HepG2 (cell line): ENCODE results near the gene KTN1. TPM values are rescaled to one million over a fixed set of nuclear protein-coding genes. Genes with fewer than 3 reads are reported as not detected.

Experiments used
- ATF7 ChIP-seq, 2 experiments: fragments of 450-650 bp in 1 of 2; sonication (generic) in 1 of 2; formaldehyde crosslinking in 1 of 2; IDR thresholded peaks; 2 replicates each; pipeline versions ENCODE4 v1.4.0 to v1.6.1; 2016 to 2020; ENCODE audit warnings: antibody characterized with exemption in 1 of 2, mild to moderate bottlenecking in 1 of 2, missing genetic modification reagents in 1 of 2
- CHD4 ChIP-seq: fragments of 200-600 bp; sonication (generic); IDR thresholded peaks from 2 replicates; pipeline ENCODE4 v1.7.0; 2017; ENCODE audit warnings: mild to moderate bottlenecking, low read length, borderline replicate concordance
- GLI4 ChIP-seq: sonication (generic); formaldehyde crosslinking; IDR thresholded peaks from 2 replicates; pipeline ENCODE4 v1.5.1; 2020; ENCODE audit warnings: missing genetic modification reagents, mild to moderate bottlenecking, moderate library complexity, borderline replicate concordance
- KLF6 ChIP-seq: IDR thresholded peaks from 2 replicates; pipeline ENCODE4 v1.8.0; 2016; ENCODE audit warnings: missing biosample characterization, missing genetic modification reagents
- MAFG ChIP-seq: sonication (generic); formaldehyde crosslinking; IDR thresholded peaks from 2 replicates; pipeline ENCODE4 v1.5.1; 2020; ENCODE audit warnings: mild to moderate bottlenecking, missing genetic modification reagents
- MXI1 ChIP-seq: IDR thresholded peaks from 3 replicates; pipeline ENCODE4 v1.6.1; 2012; ENCODE audit warnings: low read depth, low read length, inconsistent platforms, borderline replicate concordance
- NFATC3 ChIP-seq: sonication (generic); formaldehyde crosslinking; IDR thresholded peaks from 2 replicates; pipeline ENCODE4 v1.5.1; 2020; ENCODE audit warnings: mild to moderate bottlenecking, missing genetic modification reagents
- PHF5A ChIP-seq: IDR thresholded peaks from one replicate; pipeline ENCODE4 v1.6.1; 2018; ENCODE audit warnings: low read depth, missing genetic modification reagents; ENCODE audit not compliant: unreplicated experiment
- PHF8 ChIP-seq: sonication (generic); formaldehyde crosslinking; IDR thresholded peaks from 2 replicates; pipeline ENCODE4 v1.5.0; 2020; ENCODE audit warnings: missing genetic modification reagents
- RBM22 ChIP-seq: fragments of 200-400 bp; formaldehyde crosslinking; optimal IDR thresholded peaks from 2 replicates; pipeline ENCODE3; 2017; ENCODE audit warnings: mild to moderate bottlenecking, low read length, moderate library complexity
- RXRA ChIP-seq: sonication (generic); formaldehyde crosslinking; IDR thresholded peaks from 2 replicates; pipeline ENCODE4 v1.5.1; 2020; ENCODE audit warnings: missing genetic modification reagents
- TBP ChIP-seq: sonication (generic); formaldehyde crosslinking; IDR thresholded peaks from 2 replicates; pipeline ENCODE4 v1.5.0; 2020; ENCODE audit warnings: missing genetic modification reagents
- TSC22D2 ChIP-seq: sonication (generic); formaldehyde crosslinking; IDR thresholded peaks from 2 replicates; pipeline ENCODE4 v1.5.1; 2020; ENCODE audit warnings: missing genetic modification reagents, mild to moderate bottlenecking, borderline replicate concordance
- ZMAT3 ChIP-seq: sonication (generic); formaldehyde crosslinking; conservative IDR thresholded peaks from 2 replicates; pipeline ENCODE4 v1.7.0; 2021; ENCODE audit warnings: missing genetic modification reagents
- ZNF160 ChIP-seq: sonication (generic); formaldehyde crosslinking; IDR thresholded peaks from 2 replicates; pipeline ENCODE4 v1.8.0; 2022; ENCODE audit warnings: mild to moderate bottlenecking, inconsistent platforms, missing genetic modification reagents
- ZNF329 ChIP-seq: sonication (generic); formaldehyde crosslinking; IDR thresholded peaks from 2 replicates; pipeline ENCODE4 v1.9.0; 2021; ENCODE audit warnings: low read depth, mild to moderate bottlenecking, missing genetic modification reagents
- ZNF660 ChIP-seq: sonication (generic); formaldehyde crosslinking; IDR thresholded peaks from 2 replicates; pipeline ENCODE4 v1.5.1; 2020; ENCODE audit warnings: mild to moderate bottlenecking, low read depth, missing genetic modification reagents, borderline replicate concordance
- ZNF790 ChIP-seq: sonication (generic); formaldehyde crosslinking; IDR thresholded peaks from 2 replicates; pipeline ENCODE4 v1.8.0; 2022; ENCODE audit warnings: missing genetic modification reagents, mild to moderate bottlenecking, borderline replicate concordance
- ZNF841 ChIP-seq: sonication (generic); formaldehyde crosslinking; IDR thresholded peaks from 2 replicates; pipeline ENCODE4 v1.8.1; 2023; ENCODE audit warnings: missing genetic modification reagents, borderline replicate concordance
- polyA plus RNA-seq, 8 experiments: library from polyadenylated mRNA; depleted of rRNA in 3 of 8; stranded (reverse) in 7 of 8; unstranded in 1 of 8; fragments of >200 nt; fragmentation: Illumina TruSeq in 4 of 8; extraction: Trizol in 4 of 8; gene quantifications; 2 replicates each; pipeline versions ENCODE4 v1.2.1 to v1.2.3, GENCODE V29; 2011 to 2016; ENCODE audit warnings: low read depth in 4 of 8, missing spikeins in 1 of 8, mixed read lengths in 1 of 8; ENCODE audit not compliant: insufficient read depth in 1 of 8
- total RNA-seq, 5 experiments: library from RNA; depleted of rRNA; stranded (reverse); fragments of >200 nt; fragmentation: Illumina TruSeq; extraction: Trizol; gene quantifications; 2 replicates each; pipeline ENCODE4 v1.2.3, GENCODE V29; 2016; ENCODE audit warnings: low read depth in 1 of 5
- TF ChIP-seq, protein P1 (sequence below): sonication (generic); formaldehyde crosslinking; IDR thresholded peaks from 2 replicates; pipeline ENCODE4 v1.9.0; 2022; ENCODE audit warnings: low read depth, missing genetic modification reagents
- TF ChIP-seq, protein P2 (sequence below): IDR thresholded peaks from 2 replicates; pipeline ENCODE4 v1.6.1; 2012; ENCODE audit warnings: inconsistent platforms
- TF ChIP-seq, protein P3 (sequence below): sonication (generic); formaldehyde crosslinking; IDR thresholded peaks from 2 replicates; pipeline ENCODE4 v1.5.1; 2020; ENCODE audit warnings: mild to moderate bottlenecking, missing genetic modification reagents, borderline replicate concordance
- TF ChIP-seq, protein P4 (sequence below): sonication (generic); formaldehyde crosslinking; IDR thresholded peaks from 2 replicates; pipeline ENCODE4 v1.4.0; 2020; ENCODE audit warnings: missing genetic modification reagents, borderline replicate concordance

The KTN1 gene
- total and polyA plus RNA-seq, 2 of the 13 experiments (the other 11 are each of a cell fraction or from before 2014, with no cell fraction given): 60.6 to 169 TPM

DNA sequence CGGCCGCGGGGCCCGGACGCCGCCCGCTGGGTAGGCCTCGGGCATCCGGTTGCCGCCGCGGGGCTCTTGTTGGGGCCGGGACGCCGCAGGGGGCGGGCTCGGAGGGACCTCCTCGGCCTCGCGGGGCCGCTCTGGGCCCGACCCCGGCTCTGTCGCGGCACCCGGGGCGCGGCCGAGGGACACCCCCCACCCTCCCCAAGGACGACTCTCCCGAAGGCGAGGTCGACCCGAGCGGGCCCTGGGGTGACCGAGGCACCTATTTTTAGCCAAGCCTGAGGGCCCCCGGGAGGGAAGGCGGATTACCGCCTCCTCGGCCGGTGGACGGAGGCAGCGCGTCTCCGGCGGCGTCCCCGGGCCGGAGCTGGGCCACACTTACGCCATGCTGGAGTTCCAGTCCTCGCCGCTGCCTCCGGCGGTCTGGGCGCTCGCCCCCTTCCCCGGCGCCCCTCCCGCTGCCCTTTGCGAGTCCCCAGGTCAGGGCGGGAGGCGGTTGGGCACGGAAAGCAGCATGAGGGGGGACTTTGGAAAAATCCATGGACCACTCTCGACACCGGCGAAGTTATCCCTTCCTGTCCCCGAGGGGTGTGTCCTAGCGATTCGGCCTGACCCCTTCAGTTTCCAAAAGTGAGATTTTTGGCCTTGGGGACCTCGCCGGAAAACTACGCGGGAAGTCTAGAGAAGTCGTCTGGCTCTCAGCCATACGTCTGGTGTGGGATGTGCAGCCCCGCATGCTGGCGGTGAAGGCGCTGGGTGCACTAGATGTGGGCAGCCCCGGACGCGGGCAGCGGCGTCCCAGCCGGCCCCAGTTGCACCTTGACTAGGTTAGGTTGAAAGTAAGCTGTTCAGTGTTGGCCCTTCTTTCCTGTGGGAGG is 699 bp downstream of the KTN1 start (continued):
- TF ChIP-seq, protein P1, sequence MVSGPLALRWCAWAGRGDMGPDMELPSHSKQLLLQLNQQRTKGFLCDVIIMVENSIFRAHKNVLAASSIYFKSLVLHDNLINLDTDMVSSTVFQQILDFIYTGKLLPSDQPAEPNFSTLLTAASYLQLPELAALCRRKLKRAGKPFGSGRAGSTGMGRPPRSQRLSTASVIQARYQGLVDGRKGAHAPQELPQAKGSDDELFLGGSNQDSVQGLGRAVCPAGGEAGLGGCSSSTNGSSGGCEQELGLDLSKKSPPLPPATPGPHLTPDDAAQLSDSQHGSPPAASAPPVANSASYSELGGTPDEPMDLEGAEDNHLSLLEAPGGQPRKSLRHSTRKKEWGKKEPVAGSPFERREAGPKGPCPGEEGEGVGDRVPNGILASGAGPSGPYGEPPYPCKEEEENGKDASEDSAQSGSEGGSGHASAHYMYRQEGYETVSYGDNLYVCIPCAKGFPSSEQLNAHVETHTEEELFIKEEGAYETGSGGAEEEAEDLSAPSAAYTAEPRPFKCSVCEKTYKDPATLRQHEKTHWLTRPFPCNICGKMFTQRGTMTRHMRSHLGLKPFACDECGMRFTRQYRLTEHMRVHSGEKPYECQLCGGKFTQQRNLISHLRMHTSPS (CRISPR knock-in tag): no peak
- peak; percentile 24; the same call in 1 of the 2 replicates for TF ChIP-seq RXRA
- no peak for TF ChIP-seq ZMAT3
- peak; percentile 73 for TF ChIP-seq PHF8 (CRISPR knock-in tag)
- TF ChIP-seq MXI1: 0 out of 3 replicates have a peak, but pooled peaks have one; percentile 0
- TF ChIP-seq ZNF160: no peak
- no peak for TF ChIP-seq ZNF660
- TF ChIP-seq GLI4 (CRISPR knock-in tag): peak; percentile 62; the same call in 1 of the 2 replicates
- TF ChIP-seq PHF5A (CRISPR knock-in tag): no peak
- TF ChIP-seq, protein P2, sequence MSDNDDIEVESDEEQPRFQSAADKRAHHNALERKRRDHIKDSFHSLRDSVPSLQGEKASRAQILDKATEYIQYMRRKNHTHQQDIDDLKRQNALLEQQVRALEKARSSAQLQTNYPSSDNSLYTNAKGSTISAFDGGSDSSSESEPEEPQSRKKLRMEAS: peak; percentile 20; the same call in 1 of the 2 replicates
- TF ChIP-seq TBP (CRISPR knock-in tag): no peak
- TF ChIP-seq RBM22: no peak
- 0 out of 2 replicates have a peak, but pooled peaks have one; percentile 48 for TF ChIP-seq NFATC3 (CRISPR knock-in tag)
- 0 out of 2 replicates have a peak, but pooled peaks have one; percentile 44 for TF ChIP-seq MAFG (CRISPR knock-in tag)
- no peak for TF ChIP-seq ZNF329 (CRISPR knock-in tag)
- TF ChIP-seq ZNF790 (CRISPR knock-in tag): 0 out of 2 replicates have a peak, but pooled peaks have one; percentile 25
- TF ChIP-seq KLF6: peak; percentile 45; the same call in 1 of the 2 replicates
- TF ChIP-seq CHD4: no peak
- no peak for TF ChIP-seq TSC22D2 (CRISPR knock-in tag)
- TF ChIP-seq, protein P3, sequence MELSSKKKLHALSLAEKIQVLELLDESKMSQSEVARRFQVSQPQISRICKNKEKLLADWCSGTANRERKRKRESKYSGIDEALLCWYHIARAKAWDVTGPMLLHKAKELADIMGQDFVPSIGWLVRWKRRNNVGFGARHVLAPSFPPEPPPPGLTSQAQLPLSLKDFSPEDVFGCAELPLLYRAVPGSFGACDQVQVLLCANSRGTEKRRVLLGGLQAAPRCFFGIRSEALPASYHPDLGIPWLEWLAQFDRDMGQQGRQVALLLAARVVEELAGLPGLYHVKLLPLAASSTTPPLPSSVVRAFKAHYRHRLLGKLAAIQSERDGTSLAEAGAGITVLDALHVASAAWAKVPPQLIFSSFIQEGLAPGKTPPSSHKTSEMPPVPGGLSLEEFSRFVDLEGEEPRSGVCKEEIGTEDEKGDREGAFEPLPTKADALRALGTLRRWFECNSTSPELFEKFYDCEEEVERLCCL (CRISPR knock-in tag): no peak
- no peak for TF ChIP-seq ATF7 (IDR thresholded peaks at IDR 0.05)
- TF ChIP-seq ATF7 (CRISPR knock-in tag; IDR thresholded peaks at IDR 0.05): no peak
- no peak for TF ChIP-seq ZNF841 (CRISPR knock-in tag)
- TF ChIP-seq, protein P4, sequence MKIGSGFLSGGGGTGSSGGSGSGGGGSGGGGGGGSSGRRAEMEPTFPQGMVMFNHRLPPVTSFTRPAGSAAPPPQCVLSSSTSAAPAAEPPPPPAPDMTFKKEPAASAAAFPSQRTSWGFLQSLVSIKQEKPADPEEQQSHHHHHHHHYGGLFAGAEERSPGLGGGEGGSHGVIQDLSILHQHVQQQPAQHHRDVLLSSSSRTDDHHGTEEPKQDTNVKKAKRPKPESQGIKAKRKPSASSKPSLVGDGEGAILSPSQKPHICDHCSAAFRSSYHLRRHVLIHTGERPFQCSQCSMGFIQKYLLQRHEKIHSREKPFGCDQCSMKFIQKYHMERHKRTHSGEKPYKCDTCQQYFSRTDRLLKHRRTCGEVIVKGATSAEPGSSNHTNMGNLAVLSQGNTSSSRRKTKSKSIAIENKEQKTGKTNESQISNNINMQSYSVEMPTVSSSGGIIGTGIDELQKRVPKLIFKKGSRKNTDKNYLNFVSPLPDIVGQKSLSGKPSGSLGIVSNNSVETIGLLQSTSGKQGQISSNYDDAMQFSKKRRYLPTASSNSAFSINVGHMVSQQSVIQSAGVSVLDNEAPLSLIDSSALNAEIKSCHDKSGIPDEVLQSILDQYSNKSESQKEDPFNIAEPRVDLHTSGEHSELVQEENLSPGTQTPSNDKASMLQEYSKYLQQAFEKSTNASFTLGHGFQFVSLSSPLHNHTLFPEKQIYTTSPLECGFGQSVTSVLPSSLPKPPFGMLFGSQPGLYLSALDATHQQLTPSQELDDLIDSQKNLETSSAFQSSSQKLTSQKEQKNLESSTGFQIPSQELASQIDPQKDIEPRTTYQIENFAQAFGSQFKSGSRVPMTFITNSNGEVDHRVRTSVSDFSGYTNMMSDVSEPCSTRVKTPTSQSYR (CRISPR knock-in tag): no peak; the same call in 1 of the 2 replicates
